Activated T-cell treated with anti-CD3 and anti-CD28 coated beads, Interleukin-2, amount 50 U/mL, for 24 hours (primary cell): Measurements from ENCODE around the gene PSMB8.
A peak's percentile ranks its signal among the peaks of the same experiment; 100 is the strongest.
"Not testable (repeated sequence)": the region's sequence is repeated elsewhere in the genome, so short reads cannot be mapped to it uniquely, and the experiment has no call there.

Source experiments
- DNase-seq: peaks from one replicate; pipeline ENCODE4 v3.0.0-alpha.2; 2020
- H3K27ac Mint-ChIP-seq: 2 replicates; pipeline ENCODE4 v1.8.0; 2020; ENCODE audit warnings: mild to moderate bottlenecking, mixed read lengths
- H3K27me3 Mint-ChIP-seq: 2 replicates; pipeline ENCODE4 v1.8.0; 2020; ENCODE audit warnings: mixed read lengths
- H3K36me3 Mint-ChIP-seq: 2 replicates; pipeline ENCODE4 v1.8.0; 2020; ENCODE audit warnings: low read depth, mixed read lengths
- H3K4me1 Mint-ChIP-seq: 2 replicates; pipeline ENCODE4 v1.8.0; 2020; ENCODE audit warnings: low read depth, mixed read lengths
- H3K4me3 Mint-ChIP-seq: 2 replicates; pipeline ENCODE4 v1.8.0; 2020; ENCODE audit warnings: mild to moderate bottlenecking, moderate library complexity, mixed read lengths
- H3K9me3 Mint-ChIP-seq: 2 replicates; pipeline ENCODE4 v1.8.0; 2020; ENCODE audit warnings: mixed read lengths

PSMB8 gene

GRCh38 chr6:32843979-32844838, at the start of gene PSMB8:
Gene PSMB8 (minus strand): TSS chr6:32844047. CDS start chr6:32843996, 51 bp downstream.
- Mint-ChIP-seq H3K4me1 (peaks cover 79% of the 10 kb centered on the region), H3K27me3 (no peaks in the 10 kb centered on the region), H3K27ac (peak within 1 kb of the TSS; percentile 100), H3K36me3 (peaks cover 100% of the 10 kb centered on the region), H3K9me3 (no peaks in the 10 kb centered on the region), H3K4me3 (peak within 1 kb of the TSS; percentile 98)
- peak; percentile 97 for DNase-seq

- H3K27me3 Mint-ChIP-seq: no peaks in the 10 kb centered on the region
- H3K4me1 Mint-ChIP-seq: peaks cover 12% of the 10 kb centered on the region
- H3K4me3 Mint-ChIP-seq: no peak overlapping the region
These were observed 47.0 kb upstream of the PSMB8 start for GRCh38 chr6:32890831-32891230.

GRCh38 chr6:32889533-32889932, 45.7 kb upstream of the PSMB8 start:
- no peak for DNase-seq
- Mint-ChIP-seq H3K9me3 (no peaks in the 10 kb centered on the region), H3K4me3 (no peak overlapping the region), H3K27me3 (no peaks in the 10 kb centered on the region), H3K4me1 (peaks cover 5% of the 10 kb centered on the region), H3K27ac (no peak overlapping the region), H3K36me3 (peaks cover 3% of the 10 kb centered on the region)

More at GRCh38 chr6:32890831-32891230, 47.0 kb upstream of the PSMB8 start:
- Mint-ChIP-seq H3K9me3 (no peaks in the 10 kb centered on the region), H3K36me3 (peaks cover 15% of the 10 kb centered on the region), H3K27ac (no peak overlapping the region)
- no peak for DNase-seq

GRCh38 chr6:32888576-32888975, 44.7 kb upstream of the PSMB8 start:
- H3K27ac Mint-ChIP-seq: no peak overlapping the region

GRCh38 chr6:32887616-32888015, 43.8 kb upstream of the PSMB8 start:
- H3K27me3 Mint-ChIP-seq: no peaks in the 10 kb centered on the region
- H3K9me3 Mint-ChIP-seq: no peaks in the 10 kb centered on the region
- peaks cover 8% of the 10 kb centered on the region for H3K4me1 Mint-ChIP-seq
- no peak for DNase-seq
- no peaks in the 10 kb centered on the region for H3K36me3 Mint-ChIP-seq
- H3K4me3 Mint-ChIP-seq: no peak overlapping the region
- H3K27ac Mint-ChIP-seq: no peak overlapping the region

More at GRCh38 chr6:32888576-32888975, 44.7 kb upstream of the PSMB8 start:
- H3K36me3 Mint-ChIP-seq: no peaks in the 10 kb centered on the region
- no peaks in the 10 kb centered on the region for H3K27me3 Mint-ChIP-seq
- H3K4me3 Mint-ChIP-seq: no peak overlapping the region
- H3K4me1 Mint-ChIP-seq: peaks cover 3% of the 10 kb centered on the region
- no peaks in the 10 kb centered on the region for H3K9me3 Mint-ChIP-seq
- DNase-seq: no peak

GRCh38 chr6:32886681-32887383, 43.0 kb upstream of the PSMB8 start:
- peaks cover 11% of the 10 kb centered on the region for H3K4me1 Mint-ChIP-seq
- DNase-seq: no peak
- H3K36me3 Mint-ChIP-seq: no peaks in the 10 kb centered on the region
- no peaks in the 10 kb centered on the region for H3K9me3 Mint-ChIP-seq
- no peaks in the 10 kb centered on the region for H3K27me3 Mint-ChIP-seq
- no peak overlapping the region for H3K27ac Mint-ChIP-seq
- no peak overlapping the region for H3K4me3 Mint-ChIP-seq

GRCh38 chr6:32885698-32886286, 41.9 kb upstream of the PSMB8 start:
- no peaks in the 10 kb centered on the region for H3K27me3 Mint-ChIP-seq
- H3K4me3 Mint-ChIP-seq: no peak overlapping the region
- no peak overlapping the region for H3K27ac Mint-ChIP-seq
- peaks cover 13% of the 10 kb centered on the region for H3K4me1 Mint-ChIP-seq
- H3K36me3 Mint-ChIP-seq: no peaks in the 10 kb centered on the region
- H3K9me3 Mint-ChIP-seq: no peaks in the 10 kb centered on the region
- no peak for DNase-seq

GRCh38 chr6:32883789-32884188, 39.9 kb upstream of the PSMB8 start:
- H3K36me3 Mint-ChIP-seq: peaks cover 10% of the 10 kb centered on the region
- no peaks in the 10 kb centered on the region for H3K27me3 Mint-ChIP-seq
- H3K9me3 Mint-ChIP-seq: no peaks in the 10 kb centered on the region
- peaks cover 13% of the 10 kb centered on the region for H3K4me1 Mint-ChIP-seq
- no peak overlapping the region for H3K4me3 Mint-ChIP-seq
- no peak for DNase-seq
- no peak overlapping the region for H3K27ac Mint-ChIP-seq

GRCh38 chr6:32882879-32883250, 39.0 kb upstream of the PSMB8 start:
- Mint-ChIP-seq H3K36me3 (peaks cover 10% of the 10 kb centered on the region), H3K4me3 (no peak overlapping the region), H3K9me3 (no peaks in the 10 kb centered on the region), H3K27me3 (no peaks in the 10 kb centered on the region), H3K4me1 (peaks cover 13% of the 10 kb centered on the region), H3K27ac (peak overlapping the region; percentile 63)
- DNase-seq: no peak

GRCh38 chr6:32880962-32881361, 37.1 kb upstream of the PSMB8 start:
- H3K4me1 Mint-ChIP-seq: peaks cover 19% of the 10 kb centered on the region
- H3K9me3 Mint-ChIP-seq, H3K27me3 Mint-ChIP-seq, H3K36me3 Mint-ChIP-seq, H3K4me3 Mint-ChIP-seq, DNase-seq, H3K27ac Mint-ChIP-seq: not testable (repeated sequence)

GRCh38 chr6:32879691-32880090, 35.8 kb upstream of the PSMB8 start:
- Mint-ChIP-seq H3K27me3 (no peaks in the 10 kb centered on the region), H3K4me1 (peaks cover 19% of the 10 kb centered on the region), H3K27ac (no peak overlapping the region), H3K4me3 (no peak overlapping the region), H3K9me3 (no peaks in the 10 kb centered on the region), H3K36me3 (peaks cover 10% of the 10 kb centered on the region)
- DNase-seq: no peak

- no peaks in the 10 kb centered on the region for H3K9me3 Mint-ChIP-seq
- H3K36me3 Mint-ChIP-seq: peaks cover 10% of the 10 kb centered on the region
- no peak overlapping the region for H3K27ac Mint-ChIP-seq
- H3K4me1 Mint-ChIP-seq: peaks cover 7% of the 10 kb centered on the region
- DNase-seq: no peak
- H3K4me3 Mint-ChIP-seq: no peak overlapping the region
- H3K27me3 Mint-ChIP-seq: no peaks in the 10 kb centered on the region
These were observed 32.8 kb upstream of the PSMB8 start for GRCh38 chr6:32876603-32877002.

GRCh38 chr6:32873947-32874346, 30.1 kb upstream of the PSMB8 start:
- not testable (repeated sequence) for H3K4me1 Mint-ChIP-seq, H3K27me3 Mint-ChIP-seq, H3K36me3 Mint-ChIP-seq, H3K4me3 Mint-ChIP-seq, H3K9me3 Mint-ChIP-seq, DNase-seq, H3K27ac Mint-ChIP-seq

GRCh38 chr6:32868257-32868788, 24.5 kb upstream of the PSMB8 start:
- Mint-ChIP-seq H3K27me3 (no peaks in the 10 kb centered on the region), H3K27ac (no peak overlapping the region), H3K4me3 (no peak overlapping the region), H3K9me3 (no peaks in the 10 kb centered on the region), H3K4me1 (peaks cover 33% of the 10 kb centered on the region), H3K36me3 (peaks cover 12% of the 10 kb centered on the region)
- peak; percentile 87 for DNase-seq
